ENCODE measurements around the gene ANXA7. TPM values are rescaled to one million over a fixed set of nuclear protein-coding genes. Genes with fewer than 3 reads are reported as not detected.

The ANXA7 gene
- 10 to 100 TPM in 11 of 12 donors, not detected in 1; 51.8 to 67.2 (median 60.4) TPM for polyA plus RNA-seq (ENCODE audit: insufficient read length in 12 of 12)
- long read RNA-seq, donor 1, transcript ANXA7-202 (13 exons, 2,452 nt), result major isoform, 16 of 33 reads
- long read RNA-seq, donor 1, partial matches to known transcripts, result 16 of 33 reads
- long read RNA-seq, donor 1, other reads (novel, unspliced or antisense), result 0 of 33 reads
- long read RNA-seq, donor 2, transcript ANXA7-201 (14 exons, 2,174 nt), result minor isoform, 13 of 61 reads
- long read RNA-seq, donor 2, transcript ANXA7-202 (13 exons, 2,452 nt), result major isoform, 14 of 61 reads
- long read RNA-seq, donor 2, partial matches to known transcripts, result 34 of 61 reads
- long read RNA-seq, donor 2, other reads (novel, unspliced or antisense), result 0 of 61 reads
- long read RNA-seq, donor 3, transcript ANXA7-201 (14 exons, 2,174 nt), result major isoform, 8 of 24 reads
- long read RNA-seq, donor 3, partial matches to known transcripts, result 13 of 24 reads
- long read RNA-seq, donor 3, other reads (novel, unspliced or antisense), result 0 of 24 reads
- long read RNA-seq, donor 4, partial matches to known transcripts, result 9 of 13 reads
- long read RNA-seq, donor 4, other reads (novel, unspliced or antisense), result 0 of 13 reads
- long read RNA-seq, donor 5, result 0 reads
- long read RNA-seq, donor 6, partial matches to known transcripts, result 0 of 4 reads
- long read RNA-seq, donor 6, other reads (novel, unspliced or antisense), result 0 of 4 reads
- long read RNA-seq, donor 7, partial matches to known transcripts, result 0 of 5 reads
- long read RNA-seq, donor 7, other reads (novel, unspliced or antisense), result 0 of 5 reads
- long read RNA-seq, donor 8, transcript ANXA7-202 (13 exons, 2,452 nt), result minor isoform, 10 of 21 reads
- long read RNA-seq, donor 8, transcript ANXA7-201 (14 exons, 2,174 nt), result major isoform, 11 of 21 reads
- long read RNA-seq, donor 8, partial matches to known transcripts, result 0 of 21 reads
- long read RNA-seq, donor 8, other reads (novel, unspliced or antisense), result 0 of 21 reads
- long read RNA-seq, donor 9, partial matches to known transcripts, result 0 of 5 reads
- long read RNA-seq, donor 9, other reads (novel, unspliced or antisense), result 0 of 5 reads
- long read RNA-seq, donor 10, transcript ANXA7-202 (13 exons, 2,452 nt), result major isoform, 10 of 46 reads
- long read RNA-seq, donor 10, partial matches to known transcripts, result 32 of 46 reads
- long read RNA-seq, donor 10, other reads (novel, unspliced or antisense), result 0 of 46 reads
- long read RNA-seq, donor 11, transcript ANXA7-202 (13 exons, 2,452 nt), result major isoform, 12 of 36 reads
- long read RNA-seq, donor 11, partial matches to known transcripts, result 20 of 36 reads
- long read RNA-seq, donor 11, other reads (novel, unspliced or antisense), result 0 of 36 reads

GRCh38 chr10:73413528-73414229 is at the start of gene ANXA7:
Gene ANXA7 (minus strand): TSS chr10:73414058. CDS start chr10:73400856, 13,202 bp downstream.
- DNase-seq, result peak; percentile 91

GRCh38 chr10:73460897-73461296 is 47.0 kb upstream of the ANXA7 start:
- no peak for DNase-seq

- no peak for DNase-seq
These were observed 45.9 kb upstream of the ANXA7 start for GRCh38 chr10:73459683-73460314.

GRCh38 chr10:73456187-73456890 is 42.5 kb upstream of the ANXA7 start:
- DNase-seq, result no peak

- DNase-seq, result no peak
These were observed 35.3 kb upstream of the ANXA7 start for GRCh38 chr10:73449113-73449512.

GRCh38 chr10:73448384-73448783 is 34.5 kb upstream of the ANXA7 start:
- no peak for DNase-seq

GRCh38 chr10:73446926-73447325 is 33.1 kb upstream of the ANXA7 start:
- DNase-seq, result no peak

- DNase-seq, result no peak
These were observed 30.6 kb upstream of the ANXA7 start for GRCh38 chr10:73444457-73444856.

GRCh38 chr10:73439605-73440312 is 25.9 kb upstream of the ANXA7 start:
- no peak for DNase-seq

- no peak for DNase-seq
These were observed 25.2 kb upstream of the ANXA7 start for GRCh38 chr10:73439055-73439454.

- peak; percentile 15 for DNase-seq
These were observed 19.6 kb upstream of the ANXA7 start, which contains the start of gene MSS51 for GRCh38 chr10:73433538-73433867. Gene MSS51 (minus strand): TSS chr10:73433561. CDS start chr10:73428284, 5,277 bp downstream.

GRCh38 chr10:73432646-73433537 is 19.0 kb upstream of the ANXA7 start:
- DNase-seq, result no peak

- DNase-seq, result no peak
These were observed 12.5 kb upstream of the ANXA7 start for GRCh38 chr10:73426318-73426717.

- no peak for DNase-seq
These were observed 10.6 kb upstream of the ANXA7 start for GRCh38 chr10:73424478-73424877.

- no peak for DNase-seq
These were observed 9.5 kb upstream of the ANXA7 start for GRCh38 chr10:73423309-73423708.

- no peak for DNase-seq
These were observed 2.7 kb upstream of the ANXA7 start for GRCh38 chr10:73416571-73416970.

- DNase-seq, result no peak
These were observed 530 bp upstream of the ANXA7 start for GRCh38 chr10:73414230-73414945.

All from muscle of arm (tissue), 14 donors.